Ovary (tissue), 9 donors: ENCODE data around the gene SLC5A11. TPM values are rescaled to one million over a fixed set of nuclear protein-coding genes. Genes with fewer than 3 reads are reported as not detected.

ENCODE experiments used
- DNase-seq, 5 donors: peaks; one replicate each; pipeline ENCODE4 v3.0.0-alpha.2; 2019 to 2020
- H3K27ac ChIP-seq, 2 donors: fragments of 200-600 bp; one replicate each; pipeline versions ENCODE4 v1.5.1 to v1.8.0; 2019 to 2022
- H3K27me3 ChIP-seq: fragments of 200-600 bp; one replicate; pipeline ENCODE4 v1.8.0; 2022
- H3K36me3 ChIP-seq: fragments of 200-600 bp; sonication (generic); one replicate; pipeline ENCODE4 v1.5.1; 2019
- H3K4me1 ChIP-seq: one replicate; pipeline ENCODE4 v1.8.1; 2013; ENCODE audit warnings: mild to moderate bottlenecking, moderate library complexity; ENCODE audit not compliant: insufficient read depth
- H3K4me3 ChIP-seq: fragments of 200-600 bp; sonication (generic); one replicate; pipeline ENCODE4 v1.5.1; 2017
- H3K9me3 ChIP-seq, 2 donors: fragments of 200-600 bp in 1 of 2; sonication (generic) in 1 of 2; one replicate each; pipeline versions ENCODE4 v1.5.1 to v1.8.1; 2013 to 2019; ENCODE audit warnings: mild to moderate bottlenecking in 1 of 2, moderate library complexity in 1 of 2
- CTCF ChIP-seq, 3 donors: fragments of 450-650 bp in 2 of 3; fragments of 200-600 bp in 1 of 3; IDR thresholded peaks; one replicate each; pipeline versions ENCODE4 v1.5.1 to v1.8.0; 2016 to 2022; ENCODE audit warnings: antibody characterized with exemption in 3 of 3, mild to moderate bottlenecking in 1 of 3
- EP300 ChIP-seq: sonication (generic); formaldehyde crosslinking; IDR thresholded peaks from one replicate; pipeline ENCODE4 v1.6.1; 2017; ENCODE audit warnings: antibody characterized with exemption
- POLR2A ChIP-seq: fragments of 450-650 bp; IDR thresholded peaks from one replicate; pipeline ENCODE4 v1.6.1; 2017; ENCODE audit warnings: antibody characterized with exemption, mild to moderate bottlenecking, moderate library complexity
- WGBS, 3 donors: extraction: QIAGEN DNeasy Blood & Tissue Kit in 1 of 3; methylation state at CpG; one replicate each; pipeline versions ENCODE4 v1.1.5 to v1.1.7; 2013 to 2017; 5-methylcytosine and 5-hydroxymethylcytosine counted together
- intact Hi-C, 4 donors: fragments of 100-400 bp; cut with DNase I; formaldehyde crosslinking; loops; one replicate each; pipeline versions ENCODE4 v1.11.0 to v1.15.1; 2022 to 2023
- polyA plus RNA-seq, 2 donors: library from polyadenylated mRNA; stranded (reverse); fragments of 200-250 nt in 1 of 2; fragments of 350-450 nt in 1 of 2; fragmentation: Illumina TruSeq in 1 of 2; extraction: RNeasy Lipid Tissue Mini Kit (QIAGEN cat#74804) in 1 of 2; gene quantifications; one replicate each; pipeline ENCODE4 v1.2.3, GENCODE V29; 2013 to 2014
- total RNA-seq, 7 donors: library from RNA; depleted of rRNA in 2 of 7; stranded (reverse); fragments of >200 nt in 2 of 7; fragmentation: NEBNext Ultra II Directional in 3 of 7; extraction: Animal tissue kit (Norgen Biotek cat#: 25700) in 3 of 7; gene quantifications; one replicate each; pipeline versions ENCODE4 v1.1.0 to v1.2.4, GENCODE V29; 2016 to 2023
- donor health status: DM: no; HTN: no; CAD: no; lungs with moderate emphysema.
- donor health status: DM: no; HTN: no; CAD: no.
- donor health status: Bipolar disorder and iron deficiency.
- donor health status: DM: yes; HTN: yes; CAD: no.
- donor health status: DM: no; HTN: no; CAD: no.
- donor health status: DM: yes; HTN: yes; CAD: no.

Gene SLC5A11
- total and polyA plus RNA-seq, 9 donors, result 0.04 to 0.50 (median 0.28) TPM; not detected in 5

GRCh38 chr16:24846548-24847357 lies 990 bp downstream of the SLC5A11 start:
- Histone ChIP-seq H3K4me3 (no peak overlapping the region), H3K27me3 (no peaks in the 10 kb centered on the region), H3K9me3 (no peaks in the 10 kb centered on the region), H3K36me3 (no peaks in the 10 kb centered on the region), H3K27ac (no peak overlapping the region), H3K4me1 (no peaks in the 10 kb centered on the region)
- 25 to 54% (median 30%) methylated on average over 8 of the region's 8 CpGs for WGBS, 3 donors
- DNase-seq, result no peak
- intact Hi-C loops, result no loop called here
- TF ChIP-seq POLR2A (no peak), EP300 (no peak), CTCF (IDR thresholded peaks at IDR 0.05) (no peak)

- no peak for DNase-seq
- intact Hi-C loops, result no loop called here
- H3K4me3 ChIP-seq, result no peak overlapping the region
- peaks cover 3% of the 10 kb centered on the region for H3K4me1 ChIP-seq
- no peaks in the 10 kb centered on the region for H3K9me3 ChIP-seq
- no peak overlapping the region for H3K27ac ChIP-seq
- H3K27me3 ChIP-seq, result no peaks in the 10 kb centered on the region
- no peaks in the 10 kb centered on the region for H3K36me3 ChIP-seq
- WGBS, 3 donors, result 85 to 89% (median 87%) methylated on average over 3 of the region's 3 CpGs
- no peak for TF ChIP-seq EP300
- TF ChIP-seq POLR2A, result no peak
Observed at GRCh38 chr16:24847358-24847664, 1.5 kb downstream of the SLC5A11 start.

GRCh38 chr16:24848065-24848464 lies 2.3 kb downstream of the SLC5A11 start:
- no peaks in the 10 kb centered on the region for H3K9me3 ChIP-seq
- H3K36me3 ChIP-seq, result no peaks in the 10 kb centered on the region
- H3K27me3 ChIP-seq, result no peaks in the 10 kb centered on the region
- TF ChIP-seq EP300, result no peak
- no peak for TF ChIP-seq POLR2A
- TF ChIP-seq CTCF (IDR thresholded peaks at IDR 0.05), result no peak
- 74 to 76% (median 76%) methylated on average over 5 of the region's 5 CpGs for WGBS, 3 donors
- DNase-seq, result no peak
- H3K4me1 ChIP-seq, result peaks cover 3% of the 10 kb centered on the region
- no peak overlapping the region for H3K27ac ChIP-seq
- H3K4me3 ChIP-seq, result no peak overlapping the region
- intact Hi-C loops, result no loop called here

- Histone ChIP-seq H3K36me3 (no peaks in the 10 kb centered on the region), H3K4me3 (no peak overlapping the region), H3K9me3 (no peaks in the 10 kb centered on the region), H3K4me1 (peaks cover 6% of the 10 kb centered on the region), H3K27ac (no peak overlapping the region), H3K27me3 (no peaks in the 10 kb centered on the region)
- 85 to 88% (median 88%) methylated on average over 5 of the region's 5 CpGs for WGBS, 3 donors
- intact Hi-C loops, result no loop called here
- no peak for TF ChIP-seq EP300
- TF ChIP-seq CTCF (IDR thresholded peaks at IDR 0.05), result no peak
- no peak for TF ChIP-seq POLR2A
- DNase-seq, result no peak
Observed at GRCh38 chr16:24849641-24850040, 3.9 kb downstream of the SLC5A11 start.

GRCh38 chr16:24850289-24850938 lies 4.7 kb downstream of the SLC5A11 start:
- no peaks in the 10 kb centered on the region for H3K9me3 ChIP-seq
- H3K27me3 ChIP-seq, result no peaks in the 10 kb centered on the region
- H3K27ac ChIP-seq, result no peak overlapping the region
- no peaks in the 10 kb centered on the region for H3K36me3 ChIP-seq
- intact Hi-C loops, result no loop called here
- H3K4me3 ChIP-seq, result no peak overlapping the region
- TF ChIP-seq EP300 (no peak), POLR2A (no peak), CTCF (IDR thresholded peaks at IDR 0.05) (no peak)
- WGBS, 3 donors, result 57 to 63% (median 57%) methylated on average over 9 of the region's 9 CpGs
- H3K4me1 ChIP-seq, result peaks cover 6% of the 10 kb centered on the region
- no peak for DNase-seq
